Adrenal gland (tissue), 12 donors: Measurements from ENCODE around the gene GCH1. TPM values are rescaled to one million over a fixed set of nuclear protein-coding genes. Genes with fewer than 3 reads are reported as not detected.
"Not testable (repeated sequence)": the region's sequence is repeated elsewhere in the genome, so short reads cannot be mapped to it uniquely, and the experiment has no call there.

Experiments
- DNase-seq, 7 donors: peaks; one replicate each; pipeline ENCODE4 v3.0.0-alpha.2; 2019 to 2020
- H3K27ac ChIP-seq, 5 donors: fragments of 200-600 bp; sonication (generic) in 4 of 5; 1 replicate in 3 of 5; 2 replicates in 2 of 5; pipeline versions ENCODE4 v1.5.1 to v1.8.0; 2016 to 2020; ENCODE audit warnings: mild to moderate bottlenecking in 1 of 5
- H3K27me3 ChIP-seq: fragments of 200-600 bp; 2 replicates; pipeline ENCODE4 v1.8.0; 2021
- H3K36me3 ChIP-seq, 2 donors: fragments of 200-600 bp; replicated peaks in 1 of 2; 1 replicate in 1 of 2; 2 replicates in 1 of 2; pipeline versions ENCODE4 v1.5.1 to v1.8.0; 2018 to 2022
- H3K4me1 ChIP-seq, 2 donors: fragments of 200-600 bp; replicated peaks in 1 of 2; 1 replicate in 1 of 2; 2 replicates in 1 of 2; pipeline versions ENCODE4 v1.5.1 to v1.8.0; 2018 to 2021
- H3K4me3 ChIP-seq, 4 donors: fragments of 200-600 bp; sonication (generic) in 3 of 4; one replicate each; pipeline ENCODE4 v1.5.1; 2016 to 2018
- H3K9me3 ChIP-seq, 3 donors: fragments of 200-600 bp; sonication (generic) in 1 of 3; replicated peaks in 1 of 3; 1 replicate in 2 of 3; 2 replicates in 1 of 3; pipeline versions ENCODE4 v1.5.1 to v1.8.0; 2016 to 2021
- POLR2A ChIP-seq, 2 donors: fragments of 450-650 bp; IDR thresholded peaks; one replicate each; pipeline ENCODE4 v1.6.1; 2017; ENCODE audit warnings: antibody characterized with exemption in 2 of 2, mild to moderate bottlenecking in 2 of 2, moderate library complexity in 1 of 2
- WGBS, 4 donors: extraction: QIAGEN DNeasy Blood & Tissue Kit in 2 of 4; methylation state at CpG; one replicate each; pipeline versions ENCODE4 v1.1.5 to v1.1.7; 2013 to 2017; 5-methylcytosine and 5-hydroxymethylcytosine counted together
- intact Hi-C, 2 donors: fragments of 100-400 bp; cut with DNase I; formaldehyde crosslinking; loops; one replicate each; pipeline versions ENCODE4 v1.14.1 to v1.15.0; 2022 to 2023
- polyA plus RNA-seq, 3 donors: library from polyadenylated mRNA; stranded (reverse); fragments of 200-250 nt in 2 of 3; fragments of 350-450 nt in 1 of 3; fragmentation: Illumina TruSeq in 1 of 3; extraction: RNeasy Lipid Tissue Mini Kit (QIAGEN cat#74804) in 1 of 3; gene quantifications; one replicate each; pipeline ENCODE4 v1.2.3, GENCODE V29; 2013 to 2014
- total RNA-seq, 9 donors: library from RNA; depleted of rRNA in 4 of 9; stranded (reverse); fragments of >200 nt in 4 of 9; fragments of 120-200 nt in 1 of 9; fragmentation: NEBNext Ultra II Directional in 1 of 9; extraction: Animal tissue kit (Norgen Biotek cat#: 25700) in 1 of 9; gene quantifications; one replicate each; pipeline versions ENCODE4 v1.1.0 to v1.2.4, GENCODE V29; 2013 to 2023
- TF ChIP-seq, protein P1 (sequence below), 6 experiments: fragments of 450-650 bp in 4 of 6; fragments of 200-600 bp in 2 of 6; sonication (generic) in 1 of 6; IDR thresholded peaks; 1 replicate in 5 of 6; 2 replicates in 1 of 6; pipeline versions ENCODE4 v1.5.1 to v1.8.0; 2016 to 2021; ENCODE audit warnings: antibody characterized with exemption in 6 of 6, mild to moderate bottlenecking in 2 of 6, moderate library complexity in 1 of 6
- donor health status: healthy with polysubstance abuse.
- donor health status: Bipolar disorder and iron deficiency.
- donor health status: DM: yes; HTN: yes; CAD: no.
- donor health status: DM: no; HTN: no; CAD: no.
- donor health status: DM: no; HTN: no; CAD: no.
- donor health status: DM: yes; HTN: yes; CAD: no.

The GCH1 gene
- total and polyA plus RNA-seq, 12 donors = 2.8 to 29.8 (median 10.3) TPM

DNA sequence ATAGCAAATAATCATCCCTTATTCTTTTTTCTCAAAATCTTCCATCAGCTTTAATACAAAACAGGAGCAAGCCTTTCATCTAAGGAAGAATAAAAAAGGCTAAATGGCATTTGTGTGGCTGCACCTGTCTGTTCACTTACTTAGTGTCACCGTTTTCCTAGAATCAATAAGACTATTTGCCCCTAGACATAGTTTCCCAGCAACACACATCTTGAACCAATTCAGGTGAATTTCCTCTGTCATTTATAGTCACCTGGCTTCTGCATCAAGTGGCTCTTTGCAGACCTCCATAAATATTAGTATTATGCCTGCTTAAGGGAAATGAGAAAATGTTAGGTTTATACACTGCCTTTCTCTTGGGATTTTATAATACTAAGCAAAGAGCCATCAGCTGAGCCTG, 17.4 kb upstream of the GCH1 start:
- no peaks in the 10 kb centered on the region for H3K36me3 ChIP-seq
- H3K27ac ChIP-seq = no peak overlapping the region
- DNase-seq = no peak
- no peaks in the 10 kb centered on the region for H3K9me3 ChIP-seq
- H3K4me1 ChIP-seq = no peaks in the 10 kb centered on the region
- no peak for TF ChIP-seq POLR2A (IDR thresholded peaks at IDR 0.05)
- TF ChIP-seq, protein P1, sequence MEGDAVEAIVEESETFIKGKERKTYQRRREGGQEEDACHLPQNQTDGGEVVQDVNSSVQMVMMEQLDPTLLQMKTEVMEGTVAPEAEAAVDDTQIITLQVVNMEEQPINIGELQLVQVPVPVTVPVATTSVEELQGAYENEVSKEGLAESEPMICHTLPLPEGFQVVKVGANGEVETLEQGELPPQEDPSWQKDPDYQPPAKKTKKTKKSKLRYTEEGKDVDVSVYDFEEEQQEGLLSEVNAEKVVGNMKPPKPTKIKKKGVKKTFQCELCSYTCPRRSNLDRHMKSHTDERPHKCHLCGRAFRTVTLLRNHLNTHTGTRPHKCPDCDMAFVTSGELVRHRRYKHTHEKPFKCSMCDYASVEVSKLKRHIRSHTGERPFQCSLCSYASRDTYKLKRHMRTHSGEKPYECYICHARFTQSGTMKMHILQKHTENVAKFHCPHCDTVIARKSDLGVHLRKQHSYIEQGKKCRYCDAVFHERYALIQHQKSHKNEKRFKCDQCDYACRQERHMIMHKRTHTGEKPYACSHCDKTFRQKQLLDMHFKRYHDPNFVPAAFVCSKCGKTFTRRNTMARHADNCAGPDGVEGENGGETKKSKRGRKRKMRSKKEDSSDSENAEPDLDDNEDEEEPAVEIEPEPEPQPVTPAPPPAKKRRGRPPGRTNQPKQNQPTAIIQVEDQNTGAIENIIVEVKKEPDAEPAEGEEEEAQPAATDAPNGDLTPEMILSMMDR (IDR thresholded peaks at IDR 0.05) = no peak
- 67 to 88% (median 75%) methylated on average over 1 of the region's 1 CpG for WGBS, 4 donors
- H3K4me3 ChIP-seq = no peak overlapping the region
- no peaks in the 10 kb centered on the region for H3K27me3 ChIP-seq
- intact Hi-C loops = no loop called here

GRCh38 chr14:54919330-54919729, 16.7 kb upstream of the GCH1 start:
- TF ChIP-seq POLR2A (IDR thresholded peaks at IDR 0.05) = no peak
- DNase-seq = no peak
- intact Hi-C loops = no loop called here
- no peaks in the 10 kb centered on the region for H3K4me1 ChIP-seq
- H3K4me3 ChIP-seq = no peak overlapping the region
- H3K27me3 ChIP-seq = no peaks in the 10 kb centered on the region
- H3K9me3 ChIP-seq = no peaks in the 10 kb centered on the region
- no peak overlapping the region for H3K27ac ChIP-seq
- H3K36me3 ChIP-seq = no peaks in the 10 kb centered on the region

GRCh38 chr14:54918427-54918826, 15.8 kb upstream of the GCH1 start:
- H3K27me3 ChIP-seq = no peaks in the 10 kb centered on the region
- H3K9me3 ChIP-seq = no peaks in the 10 kb centered on the region
- H3K36me3 ChIP-seq = no peaks in the 10 kb centered on the region
- H3K27ac ChIP-seq = no peak overlapping the region
- intact Hi-C loops = no loop called here
- TF ChIP-seq, protein P1 (IDR thresholded peaks at IDR 0.05) = no peak
- TF ChIP-seq POLR2A (IDR thresholded peaks at IDR 0.05) = no peak
- DNase-seq = no peak
- WGBS, 4 donors = 30 to 64% (median 55%) methylated on average over 5 of the region's 5 CpGs
- H3K4me3 ChIP-seq = no peak overlapping the region
- no peaks in the 10 kb centered on the region for H3K4me1 ChIP-seq

- DNase-seq = no peak
- intact Hi-C loops = no loop called here
- no peaks in the 10 kb centered on the region for H3K9me3 ChIP-seq
- H3K4me1 ChIP-seq = no peaks in the 10 kb centered on the region
- no peak overlapping the region for H3K4me3 ChIP-seq
- WGBS, 4 donors = 84 to 96% (median 87%) methylated on average over 1 of the region's 1 CpG
- TF ChIP-seq, protein P1 (IDR thresholded peaks at IDR 0.05) = no peak
- no peak for TF ChIP-seq POLR2A (IDR thresholded peaks at IDR 0.05)
- no peak overlapping the region for H3K27ac ChIP-seq
- H3K27me3 ChIP-seq = no peaks in the 10 kb centered on the region
- no peaks in the 10 kb centered on the region for H3K36me3 ChIP-seq
Measured at GRCh38 chr14:54916101-54916500, 13.5 kb upstream of the GCH1 start.

DNA sequence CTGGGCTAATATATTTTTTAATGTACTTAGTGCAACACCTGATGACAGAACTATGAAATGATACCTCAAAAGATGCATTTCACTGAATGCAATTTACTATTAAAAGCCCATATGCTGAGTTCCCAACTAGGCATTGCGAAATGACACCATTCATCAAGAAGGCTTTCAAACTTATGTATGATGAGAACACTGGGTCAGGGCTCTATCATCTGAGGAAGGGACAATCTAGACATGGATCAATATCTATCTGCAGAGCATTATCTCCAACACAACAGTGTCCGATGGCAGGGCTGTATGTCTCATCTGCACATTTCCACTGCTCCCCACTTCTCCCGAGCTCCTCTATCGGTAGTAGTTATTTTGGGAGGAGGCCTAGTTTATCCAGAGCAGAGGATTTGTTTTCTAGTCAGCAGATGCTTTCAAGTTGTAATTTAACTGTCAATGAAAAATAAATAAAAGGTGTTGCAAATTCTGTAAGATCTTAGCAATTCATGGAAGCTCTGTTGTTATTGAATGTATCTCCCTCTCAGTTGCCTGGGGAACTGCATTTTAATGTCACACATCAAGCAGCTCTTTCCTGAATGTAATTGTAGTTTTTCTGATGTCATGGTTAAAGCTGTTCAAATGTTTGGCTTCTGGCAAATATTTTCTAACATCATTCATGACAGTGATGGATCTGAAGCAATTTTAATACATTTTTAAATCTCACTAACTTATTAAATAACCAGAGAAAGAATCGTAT, 7.4 kb upstream of the GCH1 start:
- no peak for DNase-seq
- no peak overlapping the region for H3K27ac ChIP-seq
- H3K27me3 ChIP-seq = no peaks in the 10 kb centered on the region
- WGBS, 4 donors = 88 to 92% (median 89%) methylated on average over 5 of the region's 5 CpGs
- intact Hi-C loops = no loop called here
- no peaks in the 10 kb centered on the region for H3K9me3 ChIP-seq
- H3K4me3 ChIP-seq = no peak overlapping the region
- TF ChIP-seq, protein P1 (IDR thresholded peaks at IDR 0.05) = no peak
- no peak for TF ChIP-seq POLR2A (IDR thresholded peaks at IDR 0.05)
- peaks cover 0 to 8% of the 10 kb centered on the region in 2 donors for H3K4me1 ChIP-seq
- no peaks in the 10 kb centered on the region for H3K36me3 ChIP-seq

DNA sequence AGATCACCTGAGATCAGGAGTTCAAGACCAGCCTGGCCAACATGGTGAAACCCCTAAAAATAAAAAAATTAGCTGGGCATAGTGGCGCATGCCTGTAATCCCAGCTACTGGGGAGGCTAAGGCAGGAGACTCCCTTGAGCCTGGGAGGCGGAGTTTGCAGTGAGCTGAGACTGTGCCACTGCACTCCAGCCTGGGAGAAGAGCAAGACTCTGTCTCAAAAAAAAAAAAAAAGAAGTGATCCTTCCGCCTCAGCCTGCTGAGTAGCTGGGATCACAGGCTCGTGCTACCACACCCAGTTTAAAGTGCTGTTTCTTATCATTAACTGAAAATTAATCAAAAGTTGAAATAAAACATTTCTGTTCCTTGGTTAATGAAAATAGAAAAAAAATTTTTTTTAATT, 6.3 kb upstream of the GCH1 start:
- H3K9me3 ChIP-seq, H3K36me3 ChIP-seq, intact Hi-C loops, H3K4me3 ChIP-seq, H3K4me1 ChIP-seq, DNase-seq, H3K27ac ChIP-seq, H3K27me3 ChIP-seq: not testable (repeated sequence)
- WGBS, 4 donors = 81 to 88% (median 85%) methylated on average over 4 of the region's 4 CpGs
